HEK293 (cell line): ENCODE results near the gene GRB14.

Experiments used
- CTCF ChIA-PET: fragments of 350-600 bp; formaldehyde crosslinking; extraction: SDS; loops from one replicate; lab custom pipeline; 2021; ENCODE audit warnings: antibody characterized with exemption; lab: Yijun Ruan, JAX
- POLR2A ChIA-PET: fragments of 300-600 bp; formaldehyde crosslinking; extraction: SDS; loops from one replicate; lab custom pipeline; 2020; ENCODE audit warnings: antibody characterized with exemption, inconsistent platforms; lab: Yijun Ruan, JAX
- H3K27ac ChIP-seq: fragments of 200-500 bp; sonication (Bioruptor generic); 2 replicates; pipeline ENCODE4 v1.5.1; 2014; ENCODE audit warnings: low read depth, low read length, control low read depth, inconsistent platforms; ENCODE audit errors: extremely low read depth
- H3K36me3 ChIP-seq, 2 experiments: fragments of 200-500 bp in 1 of 2; sonication (Bioruptor generic) in 1 of 2; 1 replicate in 1 of 2; 2 replicates in 1 of 2; pipeline ENCODE4 v1.5.1; 2014 to 2017; ENCODE audit warnings: inconsistent platforms in 2 of 2, low read length in 2 of 2; ENCODE audit not compliant: control insufficient read depth in 2 of 2, insufficient read depth in 1 of 2
- H3K4me1 ChIP-seq: fragments of 200-500 bp; sonication (Bioruptor generic); 2 replicates; pipeline ENCODE4 v1.5.1; 2014; ENCODE audit warnings: mild to moderate bottlenecking, low read length, inconsistent platforms; ENCODE audit not compliant: control insufficient read depth, insufficient read depth
- H3K4me3 ChIP-seq: 2 replicates; pipeline ENCODE4 v1.5.1; 2011; ENCODE audit warnings: low read depth, mild to moderate bottlenecking, control low read depth, low read length, moderate library complexity
- H3K9me3 ChIP-seq: fragments of 200-500 bp; sonication (Bioruptor generic); 2 replicates; pipeline ENCODE4 v1.5.1; 2014; ENCODE audit warnings: low read depth, low read length, inconsistent platforms; ENCODE audit not compliant: control insufficient read depth, insufficient read depth
- WT1 ChIP-seq: fragments of 450-650 bp; formaldehyde crosslinking; IDR thresholded peaks from 2 replicates; pipeline ENCODE4 v1.5.1; 2016; ENCODE audit warnings: missing biosample characterization, missing genetic modification characterization
- ZNF157 ChIP-seq: fragments of 450-650 bp; formaldehyde crosslinking; IDR thresholded peaks from 2 replicates; pipeline ENCODE4 v1.5.1; 2016; ENCODE audit warnings: missing biosample characterization, missing genetic modification characterization
- ZNF16 ChIP-seq: fragments of 450-650 bp; formaldehyde crosslinking; IDR thresholded peaks from 2 replicates; pipeline ENCODE4 v1.5.1; 2016; ENCODE audit warnings: low read depth, missing biosample characterization, missing genetic modification characterization
- ZNF174 ChIP-seq: fragments of 450-650 bp; formaldehyde crosslinking; IDR thresholded peaks from 2 replicates; pipeline ENCODE4 v1.5.0; 2017; ENCODE audit warnings: missing biosample characterization, mild to moderate bottlenecking, missing genetic modification characterization
- ZNF19 ChIP-seq: fragments of 450-650 bp; formaldehyde crosslinking; IDR thresholded peaks from 2 replicates; pipeline ENCODE4; 2016; ENCODE audit warnings: missing biosample characterization, missing genetic modification characterization, low read depth
- ZNF302 ChIP-seq: fragments of 450-650 bp; formaldehyde crosslinking; IDR thresholded peaks from 2 replicates; pipeline ENCODE4 v1.5.1; 2016; ENCODE audit warnings: missing biosample characterization, missing genetic modification characterization, low read depth
- ZNF354C ChIP-seq: fragments of 450-650 bp; formaldehyde crosslinking; IDR thresholded peaks from 2 replicates; pipeline ENCODE4 v1.5.1; 2016; ENCODE audit warnings: missing biosample characterization, missing genetic modification characterization, low read depth, borderline replicate concordance
- ZNF426 ChIP-seq: fragments of 450-650 bp; formaldehyde crosslinking; IDR thresholded peaks from 2 replicates; pipeline ENCODE4 v1.5.1; 2017; ENCODE audit warnings: missing biosample characterization, missing genetic modification characterization, mild to moderate bottlenecking, inconsistent platforms, moderate library complexity
- ZNF585B ChIP-seq: fragments of 450-650 bp; formaldehyde crosslinking; IDR thresholded peaks from 2 replicates; pipeline ENCODE4 v1.5.1; 2016; ENCODE audit warnings: missing biosample characterization, missing genetic modification characterization
- ZNF654 ChIP-seq: fragments of 450-650 bp; formaldehyde crosslinking; IDR thresholded peaks from 2 replicates; pipeline ENCODE4 v1.5.1; 2016; ENCODE audit warnings: low read depth, missing biosample characterization, missing genetic modification characterization
- TF ChIP-seq, protein P1 (sequence below): fragments of 450-650 bp; formaldehyde crosslinking; IDR thresholded peaks from 2 replicates; pipeline ENCODE4 v1.5.1; 2016; ENCODE audit warnings: missing biosample characterization, missing genetic modification characterization
- TF ChIP-seq, protein P2 (sequence below): fragments of 450-650 bp; formaldehyde crosslinking; IDR thresholded peaks from 2 replicates; pipeline ENCODE4 v1.5.1; 2016; ENCODE audit warnings: missing biosample characterization, missing genetic modification characterization
- TF ChIP-seq, protein P3 (sequence below): fragments of 450-650 bp; formaldehyde crosslinking; IDR thresholded peaks from 2 replicates; pipeline ENCODE4 v1.5.1; 2016; ENCODE audit warnings: missing biosample characterization, missing genetic modification characterization

The GRB14 gene

DNA sequence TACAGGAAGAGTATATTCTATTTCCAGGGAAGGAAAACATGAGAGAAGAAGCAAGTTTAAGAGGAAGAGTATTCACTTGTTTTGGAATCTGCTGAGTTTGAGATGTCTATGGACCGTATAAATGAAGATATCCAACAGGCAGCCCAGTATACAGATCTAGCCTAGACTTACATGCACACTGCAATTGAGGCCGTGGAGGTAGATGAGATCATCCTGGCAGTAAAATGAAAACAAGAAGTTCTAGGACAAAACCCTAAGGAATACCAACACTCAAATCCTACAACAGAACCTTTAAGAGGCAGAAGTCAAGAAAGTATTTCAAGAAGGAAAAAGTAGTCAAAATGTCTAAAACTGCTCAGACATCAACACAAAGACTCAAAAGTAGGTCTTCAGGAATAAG is 16.0 kb downstream of the GRB14 start:
- Histone ChIP-seq H3K9me3 (no peaks in the 10 kb centered on the region), H3K36me3 (no peaks in the 10 kb centered on the region), H3K4me3 (no peak overlapping the region), H3K27ac (no peak overlapping the region), H3K4me1 (no peaks in the 10 kb centered on the region)
- ChIA-PET CTCF (interaction anchor here (1.3 kb wide), 1 partner anchor 45 kb away, joined by 3 read pairs; no protein-coding TSS in a partner anchor), POLR2A (interaction anchor here (0.7 kb wide), 1 partner anchor 15 kb away, joined by 3 read pairs; no protein-coding TSS in a partner anchor)
- TF ChIP-seq ZNF19 (no peak), ZNF354C (no peak)

DNA sequence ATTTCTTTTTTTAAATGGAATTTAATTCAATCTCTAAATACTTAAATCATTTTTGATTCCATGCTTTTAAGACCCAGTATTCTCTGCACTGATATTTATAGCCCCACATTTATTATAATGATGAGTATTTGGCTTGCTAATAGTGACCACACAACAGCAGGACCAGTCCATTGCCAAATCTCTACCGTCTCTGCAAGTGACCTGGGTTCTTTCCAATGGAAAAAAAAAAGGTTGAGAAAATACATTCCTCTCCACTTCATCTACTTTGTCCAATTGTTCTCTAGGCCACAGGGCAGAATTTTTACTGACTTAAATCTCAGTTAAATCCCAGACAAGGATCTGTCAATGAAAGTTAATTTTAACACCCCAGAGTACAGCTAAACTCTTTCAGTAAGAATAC is 20.5 kb downstream of the GRB14 start:
- no peaks in the 10 kb centered on the region for H3K9me3 ChIP-seq
- H3K4me3 ChIP-seq, result no peak overlapping the region
- ChIA-PET POLR2A (interaction anchor here (0.7 kb wide), 1 partner anchor 133 kb away, joined by 3 read pairs; no protein-coding TSS in a partner anchor), CTCF (interaction anchor here (0.5 to 5.9 kb wide), 19 partner anchors 8 to 523 kb away, joined by 3 to 67 read pairs (median 4); no protein-coding TSS in a partner anchor)
- no peak for TF ChIP-seq ZNF174 (tag by site-specific recombination)
- no peak for TF ChIP-seq ZNF157 (tag by site-specific recombination)
- TF ChIP-seq, protein P1, sequence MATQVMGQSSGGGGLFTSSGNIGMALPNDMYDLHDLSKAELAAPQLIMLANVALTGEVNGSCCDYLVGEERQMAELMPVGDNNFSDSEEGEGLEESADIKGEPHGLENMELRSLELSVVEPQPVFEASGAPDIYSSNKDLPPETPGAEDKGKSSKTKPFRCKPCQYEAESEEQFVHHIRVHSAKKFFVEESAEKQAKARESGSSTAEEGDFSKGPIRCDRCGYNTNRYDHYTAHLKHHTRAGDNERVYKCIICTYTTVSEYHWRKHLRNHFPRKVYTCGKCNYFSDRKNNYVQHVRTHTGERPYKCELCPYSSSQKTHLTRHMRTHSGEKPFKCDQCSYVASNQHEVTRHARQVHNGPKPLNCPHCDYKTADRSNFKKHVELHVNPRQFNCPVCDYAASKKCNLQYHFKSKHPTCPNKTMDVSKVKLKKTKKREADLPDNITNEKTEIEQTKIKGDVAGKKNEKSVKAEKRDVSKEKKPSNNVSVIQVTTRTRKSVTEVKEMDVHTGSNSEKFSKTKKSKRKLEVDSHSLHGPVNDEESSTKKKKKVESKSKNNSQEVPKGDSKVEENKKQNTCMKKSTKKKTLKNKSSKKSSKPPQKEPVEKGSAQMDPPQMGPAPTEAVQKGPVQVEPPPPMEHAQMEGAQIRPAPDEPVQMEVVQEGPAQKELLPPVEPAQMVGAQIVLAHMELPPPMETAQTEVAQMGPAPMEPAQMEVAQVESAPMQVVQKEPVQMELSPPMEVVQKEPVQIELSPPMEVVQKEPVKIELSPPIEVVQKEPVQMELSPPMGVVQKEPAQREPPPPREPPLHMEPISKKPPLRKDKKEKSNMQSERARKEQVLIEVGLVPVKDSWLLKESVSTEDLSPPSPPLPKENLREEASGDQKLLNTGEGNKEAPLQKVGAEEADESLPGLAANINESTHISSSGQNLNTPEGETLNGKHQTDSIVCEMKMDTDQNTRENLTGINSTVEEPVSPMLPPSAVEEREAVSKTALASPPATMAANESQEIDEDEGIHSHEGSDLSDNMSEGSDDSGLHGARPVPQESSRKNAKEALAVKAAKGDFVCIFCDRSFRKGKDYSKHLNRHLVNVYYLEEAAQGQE (tag by site-specific recombination), result no peak
- TF ChIP-seq WT1 (tag by site-specific recombination), result no peak
- H3K27ac ChIP-seq, result no peak overlapping the region
- H3K4me1 ChIP-seq, result no peaks in the 10 kb centered on the region
- no peaks in the 10 kb centered on the region for H3K36me3 ChIP-seq

DNA sequence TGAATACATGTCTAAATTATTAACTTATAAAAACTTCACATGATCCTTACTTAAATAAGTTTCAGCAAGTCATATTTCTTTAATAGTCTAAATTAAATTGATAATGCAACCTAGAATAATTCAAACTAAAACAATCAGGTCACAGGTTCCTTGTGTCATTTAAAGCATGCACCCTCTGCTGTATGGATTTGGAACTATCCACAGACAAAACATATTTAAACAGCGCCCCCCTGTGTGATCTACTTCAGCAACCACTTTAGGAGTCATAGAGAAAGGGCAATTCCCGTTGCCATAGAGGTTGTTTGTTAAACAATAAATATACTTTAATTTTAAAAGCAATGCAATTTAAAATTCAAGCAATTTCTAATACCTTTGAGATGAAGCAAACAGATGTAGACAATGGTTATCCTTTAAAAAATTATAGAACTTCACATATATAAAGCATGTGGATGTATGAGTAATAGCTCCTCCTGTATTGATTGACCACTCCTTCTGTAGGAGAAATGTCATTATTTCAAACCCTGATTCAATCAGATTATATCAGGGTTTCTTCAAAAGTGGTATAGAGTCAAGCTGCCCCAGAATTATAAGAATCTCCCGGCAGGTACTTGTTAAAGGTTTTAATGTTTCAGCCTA is 21.2 kb downstream of the GRB14 start:
- H3K27ac ChIP-seq, result no peak overlapping the region
- H3K4me3 ChIP-seq, result no peak overlapping the region
- POLR2A ChIA-PET, result no interaction called here
- no peaks in the 10 kb centered on the region for H3K9me3 ChIP-seq
- no peaks in the 10 kb centered on the region for H3K4me1 ChIP-seq
- CTCF ChIA-PET, result interaction anchor here (0.5 to 5.9 kb wide), 22 partner anchors 9 to 1443 kb away, joined by 3 to 67 read pairs (median 4); no protein-coding TSS in a partner anchor
- H3K36me3 ChIP-seq, result no peaks in the 10 kb centered on the region
- TF ChIP-seq, protein P2, sequence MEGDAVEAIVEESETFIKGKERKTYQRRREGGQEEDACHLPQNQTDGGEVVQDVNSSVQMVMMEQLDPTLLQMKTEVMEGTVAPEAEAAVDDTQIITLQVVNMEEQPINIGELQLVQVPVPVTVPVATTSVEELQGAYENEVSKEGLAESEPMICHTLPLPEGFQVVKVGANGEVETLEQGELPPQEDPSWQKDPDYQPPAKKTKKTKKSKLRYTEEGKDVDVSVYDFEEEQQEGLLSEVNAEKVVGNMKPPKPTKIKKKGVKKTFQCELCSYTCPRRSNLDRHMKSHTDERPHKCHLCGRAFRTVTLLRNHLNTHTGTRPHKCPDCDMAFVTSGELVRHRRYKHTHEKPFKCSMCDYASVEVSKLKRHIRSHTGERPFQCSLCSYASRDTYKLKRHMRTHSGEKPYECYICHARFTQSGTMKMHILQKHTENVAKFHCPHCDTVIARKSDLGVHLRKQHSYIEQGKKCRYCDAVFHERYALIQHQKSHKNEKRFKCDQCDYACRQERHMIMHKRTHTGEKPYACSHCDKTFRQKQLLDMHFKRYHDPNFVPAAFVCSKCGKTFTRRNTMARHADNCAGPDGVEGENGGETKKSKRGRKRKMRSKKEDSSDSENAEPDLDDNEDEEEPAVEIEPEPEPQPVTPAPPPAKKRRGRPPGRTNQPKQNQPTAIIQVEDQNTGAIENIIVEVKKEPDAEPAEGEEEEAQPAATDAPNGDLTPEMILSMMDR (tag by site-specific recombination), result peak; percentile 66
- no peak for TF ChIP-seq ZNF585B (tag by site-specific recombination)
- peak; percentile 72 for TF ChIP-seq ZNF654 (tag by site-specific recombination)

DNA sequence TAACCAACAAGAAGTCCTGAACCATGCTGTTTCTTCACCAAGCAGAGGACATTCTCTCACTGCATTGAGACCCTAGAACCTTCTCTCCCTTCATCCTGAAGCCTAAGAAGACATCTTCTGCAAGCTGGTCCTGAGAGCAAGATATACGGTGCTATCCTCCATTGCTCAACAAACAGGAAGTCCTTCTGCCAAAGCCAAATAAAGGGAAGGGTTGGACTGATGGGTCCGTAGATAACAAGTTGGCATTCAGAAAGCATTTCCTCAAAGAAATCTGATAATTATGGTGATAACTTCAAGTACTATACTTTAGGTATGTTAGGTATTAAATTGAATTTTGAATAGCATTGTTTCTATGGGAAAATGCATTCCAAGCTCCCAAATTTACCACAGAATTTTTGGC is 23.3 kb downstream of the GRB14 start:
- no peaks in the 10 kb centered on the region for H3K9me3 ChIP-seq
- no peak overlapping the region for H3K4me3 ChIP-seq
- H3K36me3 ChIP-seq, result no peaks in the 10 kb centered on the region
- no peak overlapping the region for H3K27ac ChIP-seq
- TF ChIP-seq ZNF16 (tag by site-specific recombination) (no peak), ZNF302 (tag by site-specific recombination) (no peak), ZNF585B (tag by site-specific recombination) (no peak), ZNF426 (tag by site-specific recombination) (no peak)
- TF ChIP-seq, protein P3, sequence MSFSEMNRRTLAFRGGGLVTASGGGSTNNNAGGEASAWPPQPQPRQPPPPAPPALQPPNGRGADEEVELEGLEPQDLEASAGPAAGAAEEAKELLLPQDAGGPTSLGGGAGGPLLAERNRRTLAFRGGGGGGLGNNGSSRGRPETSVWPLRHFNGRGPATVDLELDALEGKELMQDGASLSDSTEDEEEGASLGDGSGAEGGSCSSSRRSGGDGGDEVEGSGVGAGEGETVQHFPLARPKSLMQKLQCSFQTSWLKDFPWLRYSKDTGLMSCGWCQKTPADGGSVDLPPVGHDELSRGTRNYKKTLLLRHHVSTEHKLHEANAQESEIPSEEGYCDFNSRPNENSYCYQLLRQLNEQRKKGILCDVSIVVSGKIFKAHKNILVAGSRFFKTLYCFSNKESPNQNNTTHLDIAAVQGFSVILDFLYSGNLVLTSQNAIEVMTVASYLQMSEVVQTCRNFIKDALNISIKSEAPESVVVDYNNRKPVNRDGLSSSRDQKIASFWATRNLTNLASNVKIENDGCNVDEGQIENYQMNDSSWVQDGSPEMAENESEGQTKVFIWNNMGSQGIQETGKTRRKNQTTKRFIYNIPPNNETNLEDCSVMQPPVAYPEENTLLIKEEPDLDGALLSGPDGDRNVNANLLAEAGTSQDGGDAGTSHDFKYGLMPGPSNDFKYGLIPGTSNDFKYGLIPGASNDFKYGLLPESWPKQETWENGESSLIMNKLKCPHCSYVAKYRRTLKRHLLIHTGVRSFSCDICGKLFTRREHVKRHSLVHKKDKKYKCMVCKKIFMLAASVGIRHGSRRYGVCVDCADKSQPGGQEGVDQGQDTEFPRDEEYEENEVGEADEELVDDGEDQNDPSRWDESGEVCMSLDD (tag by site-specific recombination), result no peak
- ChIA-PET POLR2A (no interaction called here), CTCF (interaction anchor here (0.6 to 5.9 kb wide), 3 partner anchors 14 to 132 kb away, joined by 4 to 67 read pairs (median 5); no protein-coding TSS in a partner anchor)
- peaks cover 4% of the 10 kb centered on the region for H3K4me1 ChIP-seq
